ENCODE data around the gene TNKS2.

Gene TNKS2

DNA sequence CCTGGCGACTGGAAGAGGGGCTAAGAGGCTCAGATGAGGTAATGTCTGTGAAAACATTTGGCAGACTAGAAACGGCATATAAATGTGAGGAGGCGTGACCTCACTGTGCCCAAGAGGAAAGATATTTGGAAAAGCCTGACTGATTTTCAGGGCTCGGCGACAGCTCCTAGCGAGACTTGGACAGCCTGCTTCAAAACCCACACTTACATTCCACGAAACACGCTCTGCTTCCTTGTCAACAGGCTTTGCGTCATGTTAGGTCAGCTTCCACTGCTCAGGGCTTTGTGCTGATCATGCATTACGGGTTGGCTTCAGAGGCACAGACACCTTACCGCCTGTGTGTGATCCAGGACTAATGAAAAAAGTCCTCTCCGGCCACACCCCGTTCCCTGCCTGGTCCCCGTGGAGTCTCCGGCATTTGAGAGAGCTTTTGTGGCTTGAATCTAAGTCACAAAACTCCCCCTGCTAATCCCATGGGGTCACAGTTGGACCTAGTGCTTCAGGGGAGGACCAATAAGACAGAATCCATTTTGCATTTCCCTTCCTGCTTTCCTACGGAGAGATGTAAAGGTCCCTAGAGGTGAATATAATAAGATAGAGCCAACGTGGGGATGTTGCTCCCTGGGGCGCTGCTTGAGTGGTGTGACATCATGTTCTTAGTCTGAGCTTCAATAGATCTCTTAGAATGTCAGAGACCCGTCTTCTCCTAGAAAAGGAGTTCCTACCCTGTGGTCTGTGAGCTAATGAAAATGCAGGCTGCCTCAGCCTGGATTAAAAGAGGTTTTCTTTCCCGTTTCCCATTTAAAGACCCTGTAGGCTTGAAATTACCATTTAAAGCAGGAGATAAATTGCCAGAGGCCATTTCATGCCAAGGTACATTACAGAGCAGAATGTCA, 85.6 kb downstream of the TNKS2 start:
- TF ChIP-seq, protein P1, sequence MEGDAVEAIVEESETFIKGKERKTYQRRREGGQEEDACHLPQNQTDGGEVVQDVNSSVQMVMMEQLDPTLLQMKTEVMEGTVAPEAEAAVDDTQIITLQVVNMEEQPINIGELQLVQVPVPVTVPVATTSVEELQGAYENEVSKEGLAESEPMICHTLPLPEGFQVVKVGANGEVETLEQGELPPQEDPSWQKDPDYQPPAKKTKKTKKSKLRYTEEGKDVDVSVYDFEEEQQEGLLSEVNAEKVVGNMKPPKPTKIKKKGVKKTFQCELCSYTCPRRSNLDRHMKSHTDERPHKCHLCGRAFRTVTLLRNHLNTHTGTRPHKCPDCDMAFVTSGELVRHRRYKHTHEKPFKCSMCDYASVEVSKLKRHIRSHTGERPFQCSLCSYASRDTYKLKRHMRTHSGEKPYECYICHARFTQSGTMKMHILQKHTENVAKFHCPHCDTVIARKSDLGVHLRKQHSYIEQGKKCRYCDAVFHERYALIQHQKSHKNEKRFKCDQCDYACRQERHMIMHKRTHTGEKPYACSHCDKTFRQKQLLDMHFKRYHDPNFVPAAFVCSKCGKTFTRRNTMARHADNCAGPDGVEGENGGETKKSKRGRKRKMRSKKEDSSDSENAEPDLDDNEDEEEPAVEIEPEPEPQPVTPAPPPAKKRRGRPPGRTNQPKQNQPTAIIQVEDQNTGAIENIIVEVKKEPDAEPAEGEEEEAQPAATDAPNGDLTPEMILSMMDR (IDR thresholded peaks at IDR 0.05; ENCODE audit: low read depth, low read length, missing control alignments): no peak
- DNase-seq (ENCODE audit: low read depth): no peak
- no peak overlapping the region for H3K4me3 ChIP-seq (ENCODE audit: low read depth, low read length)

GRCh38 chr10:91884536-91884935, 86.3 kb downstream of the TNKS2 start:
- H3K4me3 ChIP-seq (ENCODE audit: low read depth, low read length): no peak overlapping the region
- TF ChIP-seq, protein P1 (IDR thresholded peaks at IDR 0.05; ENCODE audit: low read depth, low read length, missing control alignments): no peak
- no peak for DNase-seq (ENCODE audit: low read depth)

GRCh38 chr10:91885362-91886079, 87.3 kb downstream of the TNKS2 start:
- TF ChIP-seq, protein P1 (IDR thresholded peaks at IDR 0.05; ENCODE audit: low read depth, low read length, missing control alignments): no peak
- DNase-seq (ENCODE audit: low read depth): no peak
- H3K4me3 ChIP-seq (ENCODE audit: low read depth, low read length): no peak overlapping the region

GRCh38 chr10:91886954-91887271, 88.7 kb downstream of the TNKS2 start:
- TF ChIP-seq, protein P1 (IDR thresholded peaks at IDR 0.05; ENCODE audit: low read depth, low read length, missing control alignments): no peak
- DNase-seq (ENCODE audit: low read depth): no peak
- H3K4me3 ChIP-seq (ENCODE audit: low read depth, low read length): no peak overlapping the region; the same call in 1 of the 2 replicates

GRCh38 chr10:91887272-91888076, 89.2 kb downstream of the TNKS2 start:
- peak overlapping the region; percentile 28 for H3K4me3 ChIP-seq (ENCODE audit: low read depth, low read length)
- TF ChIP-seq, protein P1 (IDR thresholded peaks at IDR 0.05; ENCODE audit: low read depth, low read length, missing control alignments): no peak
- no peak for DNase-seq (ENCODE audit: low read depth)

- TF ChIP-seq, protein P1 (IDR thresholded peaks at IDR 0.05; ENCODE audit: low read depth, low read length, missing control alignments): no peak
- DNase-seq (ENCODE audit: low read depth): no peak
- H3K4me3 ChIP-seq (ENCODE audit: low read depth, low read length): no peak overlapping the region
Measured at GRCh38 chr10:91891125-91892001, 93.1 kb downstream of the TNKS2 start.
